OCI-LY3 (cell line): Measurements from ENCODE around the gene CDHR4.

Experiments used
- EZH2phosphoT487 ChIP-seq: fragments of 200-600 bp; shearing (Covaris generic); IDR thresholded peaks from 2 replicates; pipeline ENCODE4 v1.6.1; 2018; ENCODE audit warnings: antibody characterized with exemption, mixed run types, low read depth
- TF ChIP-seq, protein P1 (sequence below): fragments of 200-600, 300-600 bp; sonication (generic); IDR thresholded peaks from 2 replicates; pipeline ENCODE4 v1.5.1; 2014; ENCODE audit warnings: antibody characterized with exemption, low read length, low read depth

- TF ChIP-seq, protein P1, sequence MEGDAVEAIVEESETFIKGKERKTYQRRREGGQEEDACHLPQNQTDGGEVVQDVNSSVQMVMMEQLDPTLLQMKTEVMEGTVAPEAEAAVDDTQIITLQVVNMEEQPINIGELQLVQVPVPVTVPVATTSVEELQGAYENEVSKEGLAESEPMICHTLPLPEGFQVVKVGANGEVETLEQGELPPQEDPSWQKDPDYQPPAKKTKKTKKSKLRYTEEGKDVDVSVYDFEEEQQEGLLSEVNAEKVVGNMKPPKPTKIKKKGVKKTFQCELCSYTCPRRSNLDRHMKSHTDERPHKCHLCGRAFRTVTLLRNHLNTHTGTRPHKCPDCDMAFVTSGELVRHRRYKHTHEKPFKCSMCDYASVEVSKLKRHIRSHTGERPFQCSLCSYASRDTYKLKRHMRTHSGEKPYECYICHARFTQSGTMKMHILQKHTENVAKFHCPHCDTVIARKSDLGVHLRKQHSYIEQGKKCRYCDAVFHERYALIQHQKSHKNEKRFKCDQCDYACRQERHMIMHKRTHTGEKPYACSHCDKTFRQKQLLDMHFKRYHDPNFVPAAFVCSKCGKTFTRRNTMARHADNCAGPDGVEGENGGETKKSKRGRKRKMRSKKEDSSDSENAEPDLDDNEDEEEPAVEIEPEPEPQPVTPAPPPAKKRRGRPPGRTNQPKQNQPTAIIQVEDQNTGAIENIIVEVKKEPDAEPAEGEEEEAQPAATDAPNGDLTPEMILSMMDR, result no peak
- TF ChIP-seq EZH2phosphoT487, result no peak
Observed at GRCh38 chr3:49763981-49764380, 35.7 kb downstream of the CDHR4 start.
